K562 (cell line): ENCODE data around the gene PLXND1. TPM values are rescaled to one million over a fixed set of nuclear protein-coding genes. Genes with fewer than 3 reads are reported as not detected.

ENCODE experiments used
- ATAC-seq: fragments of 200-7000 bp; cut with Tn5 transposase; 3 replicates; pipeline ENCODE4 v1.9.1; 2020; ENCODE audit warnings: moderate library complexity
- BruUV-seq: library from RNA; stranded (reverse); fragments of 400-500 nt; replicated peaks from 2 replicates; lab custom pipeline; 2021; lab: Mats Ljungman, UMichigan
- CTCF ChIA-PET: fragments of 300-600 bp; formaldehyde crosslinking; extraction: SDS; loops from one replicate; lab custom pipeline; 2021; ENCODE audit warnings: low intra/inter-chr PET ratio; lab: Yijun Ruan, JAX
- POLR2A ChIA-PET: fragments of 300-600, 350-650 bp; sonication (Branson Sonifier 250); formaldehyde crosslinking; extraction: SDS; loops from one replicate; lab custom pipeline; 2021; ENCODE audit warnings: antibody characterized with exemption, inconsistent platforms; lab: Yijun Ruan, JAX
- DNase-seq, 4 experiments: peaks; one replicate each; pipeline versions ENCODE4 v3.0.0 to v3.0.0-alpha.2; 2011 to 2018; ENCODE audit warnings: low spot score in 3 of 4, mixed read lengths in 3 of 4; ENCODE audit errors: extremely low read depth in 1 of 4
- FAIRE-seq: peaks from 2 replicates; lab custom pipeline; 2011; peaks lifted over from hg19 to GRCh38; lab: Jason Lieb, UNC
- H2AFZ ChIP-seq: 2 replicates; pipeline ENCODE4 v1.6.0; 2011; ENCODE audit warnings: low read depth, low read length, control low read depth, inconsistent platforms
- H3K27ac ChIP-seq: fragments of 200-600 bp; 3 replicates; pipeline ENCODE4 v1.8.0; 2011; ENCODE audit warnings: low read depth, mild to moderate bottlenecking, control low read depth, inconsistent platforms, low read length, moderate library complexity, mixed read lengths; ENCODE audit errors: extremely low read depth
- H3K27me3 ChIP-seq, 2 experiments: fragments of 300-600 bp in 1 of 2; 2 replicates in 1 of 2; 3 replicates in 1 of 2; pipeline versions ENCODE4 v1.6.0 to v1.8.0; 2011; ENCODE audit warnings: inconsistent platforms in 2 of 2, low read length in 2 of 2, mild to moderate bottlenecking in 1 of 2, mixed read lengths in 1 of 2, moderate library complexity in 1 of 2; ENCODE audit not compliant: control insufficient read depth in 2 of 2, insufficient read depth in 2 of 2
- H3K36me3 ChIP-seq: fragments of 300-600 bp; 3 replicates; pipeline ENCODE4 v1.8.0; 2011; ENCODE audit warnings: mild to moderate bottlenecking, low read length, inconsistent platforms; ENCODE audit not compliant: control insufficient read depth, insufficient read depth
- H3K4me1 ChIP-seq, 2 experiments: fragments of 200-600 bp in 1 of 2; replicated peaks in 1 of 2; 2 replicates in 1 of 2; 3 replicates in 1 of 2; pipeline versions ENCODE4 v1.5.1 to v1.8.0; 2011; ENCODE audit warnings: inconsistent platforms in 2 of 2, low read length in 2 of 2, mild to moderate bottlenecking in 1 of 2, mixed read lengths in 1 of 2, moderate library complexity in 1 of 2; ENCODE audit not compliant: control insufficient read depth in 2 of 2, insufficient read depth in 2 of 2
- H3K4me2 ChIP-seq: 2 replicates; pipeline ENCODE4 v1.6.1; 2011; ENCODE audit warnings: low read length, control low read depth, inconsistent platforms, mixed read lengths; ENCODE audit not compliant: insufficient read depth
- H3K4me3 ChIP-seq: fragments of 200-600 bp; sonication (generic), shearing (Covaris generic); 2 replicates; pipeline ENCODE4 v1.5.1; 2016; ENCODE audit warnings: control low read depth, inconsistent platforms
- H3K79me2 ChIP-seq: fragments of 200-600 bp; 3 replicates; pipeline ENCODE4 v1.8.0; 2011; ENCODE audit warnings: low read length, inconsistent platforms; ENCODE audit not compliant: control insufficient read depth, insufficient read depth
- H3K9ac ChIP-seq, 2 experiments: 2 replicates each; pipeline versions ENCODE4 v1.6.0 to v1.6.1; 2011; ENCODE audit warnings: low read depth in 2 of 2, low read length in 2 of 2, control low read depth in 1 of 2, inconsistent platforms in 1 of 2, mild to moderate bottlenecking in 1 of 2, mixed read lengths in 1 of 2; ENCODE audit not compliant: insufficient read depth in 1 of 2
- H3K9me1 ChIP-seq: one replicate; pipeline ENCODE4 v1.6.0; 2011; ENCODE audit warnings: inconsistent platforms, mild to moderate bottlenecking, low read length, moderate library complexity; ENCODE audit not compliant: control insufficient read depth, insufficient read depth
- H3K9me3 ChIP-seq: replicated peaks from 2 replicates; pipeline ENCODE4 v1.5.1; 2011; ENCODE audit warnings: low read depth, low read length, inconsistent platforms; ENCODE audit not compliant: control insufficient read depth, insufficient read depth
- H4K20me1 ChIP-seq: replicated peaks from 2 replicates; pipeline ENCODE4 v1.6.1; 2011; ENCODE audit warnings: low read length, inconsistent platforms, mixed read lengths; ENCODE audit not compliant: control insufficient read depth, insufficient read depth
- CBX3 ChIP-seq, 2 experiments: IDR thresholded peaks; 1 replicate in 1 of 2; 2 replicates in 1 of 2; pipeline ENCODE4 v1.6.1; 2012; ENCODE audit warnings: inconsistent platforms in 2 of 2, low read length in 2 of 2, borderline replicate concordance in 1 of 2, control low read depth in 1 of 2
- ETV5 ChIP-seq: sonication (generic); formaldehyde crosslinking; IDR thresholded peaks from 2 replicates; pipeline ENCODE4 v1.4.0; 2020; ENCODE audit warnings: low read depth, mild to moderate bottlenecking, missing genetic modification reagents
- FOXP1 ChIP-seq: sonication (generic); formaldehyde crosslinking; IDR thresholded peaks from 2 replicates; pipeline ENCODE4 v1.8.0; 2022; ENCODE audit warnings: mild to moderate bottlenecking, missing genetic modification reagents
- NFATC3 ChIP-seq: fragments of 450-650 bp; IDR thresholded peaks from 2 replicates; pipeline ENCODE4 v1.6.1; 2017; ENCODE audit warnings: mild to moderate bottlenecking
- ZKSCAN3 ChIP-seq: fragments of 250-450 bp; sonication (Bioruptor Pico); IDR thresholded peaks from 2 replicates; pipeline ENCODE4 v1.4.0; 2020
- ZNF175 ChIP-seq: fragments of 200-800 bp; sonication (Bioruptor generic); IDR thresholded peaks from 2 replicates; pipeline ENCODE4 v1.6.1; 2016; ENCODE audit warnings: low read depth, mild to moderate bottlenecking, missing genetic modification characterization, missing compliant biosample characterization
- ZNF609 ChIP-seq: sonication (generic); formaldehyde crosslinking; IDR thresholded peaks from 2 replicates; pipeline ENCODE4 v1.8.1; 2023; ENCODE audit warnings: missing genetic modification reagents, mild to moderate bottlenecking, borderline replicate concordance
- WGBS: fragments of 100-300 bp; shearing (Covaris generic); methylation state at CpG from one replicate; pipeline ENCODE4 v1.1.6; 2016; ENCODE audit warnings: low coverage, mixed read lengths; ENCODE audit not compliant: insufficient coverage; ENCODE audit errors: missing lambda C conversion rate; 5-methylcytosine and 5-hydroxymethylcytosine counted together
- in situ Hi-C: fragments of 300-500 bp; cut with MboI; formaldehyde crosslinking; loops from 4 replicates; pipeline ENCODE4 v1.15.0; 2018; ENCODE audit warnings: inconsistent platforms, mixed read lengths
- intact Hi-C: fragments of 100-400 bp; cut with micrococcal nuclease; formaldehyde crosslinking; loops from 2 replicates; pipeline ENCODE4 v1.14.2; 2022
- polyA plus RNA-seq, 8 experiments: library from polyadenylated mRNA; depleted of rRNA in 4 of 8; stranded (reverse) in 5 of 8; unstranded in 3 of 8; fragments of >200 nt; fragmentation: Nextera tagmentation in 2 of 8; fragmentation: Illumina TruSeq in 1 of 8; extraction: Ambion mirVana in 2 of 8; extraction: Trizol in 1 of 8; gene quantifications; 2 replicates each; pipeline versions ENCODE4 v1.2.1 to v1.2.3, GENCODE V29; 2011 to 2014; ENCODE audit warnings: inconsistent platforms in 1 of 8, missing spikeins in 1 of 8
- total RNA-seq, 7 experiments: library from RNA; depleted of rRNA in 6 of 7; stranded (reverse); fragments of >200 nt in 6 of 7; fragmentation: Illumina TruSeq in 2 of 7; extraction: Trizol in 2 of 7; gene quantifications; 2 replicates each; pipeline versions ENCODE4 v1.2.1 to v1.2.3, GENCODE V29; 2011 to 2021; ENCODE audit warnings: low replicate concordance in 1 of 7

Gene PLXND1
- total and polyA plus RNA-seq, 9 of the 15 experiments (the other 6 are each of a cell fraction or from before 2014, with no cell fraction given): 0.34 to 28.8 (median 14.0) TPM

- no peak for FAIRE-seq
- POLR2A ChIA-PET: interaction anchor here (0.8 to 1.2 kb wide), 2 partner anchors 9 kb away, joined by 3 read pairs; no protein-coding TSS in a partner anchor
- in situ Hi-C loops: no loop called here
These were observed 53.3 kb downstream of the PLXND1 start for GRCh38 chr3:129553171-129553570.

DNA sequence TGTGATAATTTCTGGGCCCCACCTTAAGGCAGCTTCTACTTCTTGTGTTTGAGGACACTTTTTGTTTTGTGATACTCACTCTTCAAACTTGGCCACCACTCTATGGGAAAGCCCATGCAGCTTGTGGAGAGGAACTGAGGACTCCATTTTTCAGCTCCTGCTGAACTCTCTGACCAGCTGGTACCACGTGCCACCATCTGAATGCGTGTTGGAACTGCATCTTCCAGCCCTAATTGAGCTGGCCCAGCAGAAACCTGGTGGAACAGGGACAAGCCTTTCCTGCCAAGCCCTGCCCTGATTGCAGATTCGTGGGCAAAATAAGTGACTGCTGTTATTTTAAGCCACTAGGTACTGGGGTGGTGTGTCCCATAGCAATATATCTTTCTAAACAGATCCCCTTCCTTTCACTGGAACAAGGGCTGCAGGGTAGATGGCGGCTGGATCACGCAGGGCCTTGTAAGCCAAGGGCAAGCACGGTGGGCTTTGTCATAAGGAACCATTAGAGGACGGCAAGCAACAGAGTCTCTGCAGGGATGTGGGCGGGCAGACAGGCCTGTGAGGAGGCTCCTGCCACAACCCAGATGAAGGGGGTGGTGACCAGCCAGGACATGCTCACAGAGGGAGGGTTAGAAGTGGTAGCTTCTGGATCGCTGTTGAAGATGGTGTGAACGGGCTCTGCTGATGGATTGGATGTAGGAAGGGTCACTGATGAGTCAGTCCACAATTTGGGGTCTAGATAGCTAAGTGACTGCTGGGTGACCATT lies 54.0 kb downstream of the PLXND1 start:
- ATAC-seq: no peak
- CTCF ChIA-PET: no interaction called here
- H3K9me1 ChIP-seq: no peaks in the 10 kb centered on the region
- no peak for TF ChIP-seq ZNF609 (CRISPR knock-in tag)
- no peak for TF ChIP-seq ZKSCAN3 (CRISPR knock-in tag)
- TF ChIP-seq, all 486 proteins: peak for 0
- Histone ChIP-seq H3K4me2 (no peak overlapping the region), H3K4me3 (no peak overlapping the region), H3K27ac (no peak overlapping the region), H3K9me3 (no peaks in the 10 kb centered on the region), H3K4me1 (peaks cover 7 to 32% of the 10 kb centered on the region in 2 experiments; a peak in 4 of 5 replicates), H4K20me1 (no peaks in the 10 kb centered on the region), H3K27me3 (no peaks in the 10 kb centered on the region), H3K36me3 (peaks cover 5% of the 10 kb centered on the region; the same call in 1 of the 3 replicates), H3K79me2 (no peaks in the 10 kb centered on the region), H2AFZ (no peak overlapping the region), H3K9ac (no peak overlapping the region)
- POLR2A ChIA-PET: interaction anchor here (0.5 to 0.8 kb wide), 2 partner anchors 8 to 39 kb away, joined by 3 read pairs; no protein-coding TSS in a partner anchor
- in situ Hi-C loops (no loop called here), intact Hi-C loops (no loop called here)
- WGBS: 43% methylated on average over 10 of the region's 10 CpGs
- no TSS peak for BruUV-seq
- DNase-seq (no peak), FAIRE-seq (no peak)

More at GRCh38 chr3:129553171-129553570, 53.3 kb downstream of the PLXND1 start:
- no peaks in the 10 kb centered on the region for H4K20me1 ChIP-seq
- DNase-seq: no peak
- no peaks in the 10 kb centered on the region for H3K27me3 ChIP-seq
- no peaks in the 10 kb centered on the region for H3K79me2 ChIP-seq
- no peaks in the 10 kb centered on the region for H3K9me1 ChIP-seq
- H3K27ac ChIP-seq: no peak overlapping the region
- no TSS peak for BruUV-seq
- 14% methylated on average over 3 of the region's 6 CpGs for WGBS
- H3K4me3 ChIP-seq: no peak overlapping the region
- H2AFZ ChIP-seq: no peak overlapping the region
- H3K4me2 ChIP-seq: no peak overlapping the region
- no peak overlapping the region for H3K9ac ChIP-seq
- H3K36me3 ChIP-seq: peaks cover 6% of the 10 kb centered on the region; the same call in 1 of the 3 replicates
- TF ChIP-seq NFATC3 (no peak), CBX3 (IDR thresholded peaks at IDR 0.05; ENCODE audit: borderline replicate concordance in 1 of 2, low read length in 2 of 2) (no peak), FOXP1 (no peak), ETV5 (CRISPR knock-in tag) (no peak), ZNF175 (no peak)
- TF ChIP-seq, all 486 proteins: peak for 0
- no peak for ATAC-seq
- Histone ChIP-seq H3K4me1 (peaks cover 7 to 35% of the 10 kb centered on the region in 2 experiments; a peak in 4 of 5 replicates), H3K9me3 (no peaks in the 10 kb centered on the region)
- CTCF ChIA-PET: no interaction called here
- intact Hi-C loops: no loop called here
